Activated B cell treated with CpG ODN at 0.5 μM for 24 hours (primary cell): ENCODE data around the gene ALG12. TPM values are rescaled to one million over a fixed set of nuclear protein-coding genes. Genes with fewer than 3 reads are reported as not detected.

Experiments
- ATAC-seq: fragments of 200-7000 bp; cut with Tn5 transposase; one replicate; pipeline ENCODE4 v1.10.0; 2021; ENCODE audit warnings: low read depth, mild to moderate bottlenecking, moderate library complexity
- CTCF ChIA-PET: fragments of 350-600 bp; sonication (Branson Sonifier 250); formaldehyde crosslinking; loops from one replicate; lab custom pipeline; 2021; ENCODE audit warnings: antibody characterized with exemption; lab: Charles Lee
- POLR2A ChIA-PET: fragments of 350-600 bp; sonication (Branson Sonifier 250); formaldehyde crosslinking; loops from one replicate; lab custom pipeline; 2021; ENCODE audit warnings: antibody characterized with exemption; lab: Charles Lee
- DNase-seq: peaks from one replicate; pipeline ENCODE4 v3.0.0; 2022
- H3K27ac Mint-ChIP-seq: one replicate; pipeline ENCODE4 v1.8.0; 2020; ENCODE audit warnings: mixed read lengths
- H3K27me3 Mint-ChIP-seq: one replicate; pipeline ENCODE4 v1.8.0; 2021; ENCODE audit warnings: mixed read lengths
- H3K36me3 Mint-ChIP-seq: one replicate; pipeline ENCODE4 v1.8.0; 2021; ENCODE audit warnings: low read depth, mixed read lengths
- H3K4me1 Mint-ChIP-seq: one replicate; pipeline ENCODE4 v1.8.0; 2021; ENCODE audit warnings: mixed read lengths
- H3K4me3 Mint-ChIP-seq: one replicate; pipeline ENCODE4 v1.8.0; 2020; ENCODE audit warnings: mild to moderate bottlenecking, mixed read lengths
- H3K9me3 Mint-ChIP-seq: one replicate; pipeline ENCODE4 v1.8.0; 2020; ENCODE audit warnings: mixed read lengths
- intact Hi-C: fragments of 100-400 bp; cut with micrococcal nuclease; formaldehyde crosslinking; loops from one replicate; pipeline ENCODE4 v1.15.1; 2024
- total RNA-seq: library from RNA; stranded (reverse); gene quantifications from 2 replicates; pipeline ENCODE4 v1.2.3, GENCODE V29; 2022
- TF ChIP-seq, protein P1 (sequence below): fragments of 200-600 bp; IDR thresholded peaks from one replicate; pipeline ENCODE4 v1.8.0; 2022; ENCODE audit warnings: antibody characterized with exemption, mild to moderate bottlenecking

Gene ALG12
- total RNA-seq, 1 donor from 2014 or later = 18.2 TPM

DNA sequence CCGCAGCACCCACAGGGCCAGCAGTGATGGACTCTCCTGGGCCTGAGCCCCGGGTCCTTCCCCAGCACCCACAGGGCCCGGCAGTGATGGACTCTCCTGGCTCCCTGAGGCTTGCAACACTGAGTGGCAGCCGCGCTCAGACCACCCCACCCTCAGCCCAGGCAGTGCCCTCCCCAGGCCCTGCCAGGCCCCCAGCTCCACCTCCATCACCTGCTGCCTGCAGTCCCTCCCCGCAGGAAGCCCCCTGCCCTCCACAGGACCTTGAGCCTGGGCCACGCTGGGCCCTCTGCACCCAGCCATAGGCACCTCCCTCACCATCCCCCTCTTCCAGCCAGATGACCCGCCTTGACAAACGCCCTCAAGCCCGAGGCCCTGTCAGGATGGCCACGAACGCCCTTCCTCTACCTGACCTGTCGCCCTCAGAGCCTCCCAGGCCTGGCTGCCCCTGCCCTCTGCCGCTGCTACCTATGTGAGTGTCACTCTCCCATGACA, 11.4 kb downstream of the ALG12 start:
- Mint-ChIP-seq H3K4me1 (no peaks in the 10 kb centered on the region), H3K36me3 (peaks cover 75% of the 10 kb centered on the region), H3K9me3 (no peaks in the 10 kb centered on the region), H3K27ac (no peak overlapping the region), H3K27me3 (no peaks in the 10 kb centered on the region), H3K4me3 (no peak overlapping the region)
- TF ChIP-seq, protein P1, sequence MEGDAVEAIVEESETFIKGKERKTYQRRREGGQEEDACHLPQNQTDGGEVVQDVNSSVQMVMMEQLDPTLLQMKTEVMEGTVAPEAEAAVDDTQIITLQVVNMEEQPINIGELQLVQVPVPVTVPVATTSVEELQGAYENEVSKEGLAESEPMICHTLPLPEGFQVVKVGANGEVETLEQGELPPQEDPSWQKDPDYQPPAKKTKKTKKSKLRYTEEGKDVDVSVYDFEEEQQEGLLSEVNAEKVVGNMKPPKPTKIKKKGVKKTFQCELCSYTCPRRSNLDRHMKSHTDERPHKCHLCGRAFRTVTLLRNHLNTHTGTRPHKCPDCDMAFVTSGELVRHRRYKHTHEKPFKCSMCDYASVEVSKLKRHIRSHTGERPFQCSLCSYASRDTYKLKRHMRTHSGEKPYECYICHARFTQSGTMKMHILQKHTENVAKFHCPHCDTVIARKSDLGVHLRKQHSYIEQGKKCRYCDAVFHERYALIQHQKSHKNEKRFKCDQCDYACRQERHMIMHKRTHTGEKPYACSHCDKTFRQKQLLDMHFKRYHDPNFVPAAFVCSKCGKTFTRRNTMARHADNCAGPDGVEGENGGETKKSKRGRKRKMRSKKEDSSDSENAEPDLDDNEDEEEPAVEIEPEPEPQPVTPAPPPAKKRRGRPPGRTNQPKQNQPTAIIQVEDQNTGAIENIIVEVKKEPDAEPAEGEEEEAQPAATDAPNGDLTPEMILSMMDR = no peak
- CTCF ChIA-PET = no interaction called here
- POLR2A ChIA-PET = no interaction called here
- ATAC-seq (no peak), DNase-seq (no peak)
- intact Hi-C loops = no loop called here

DNA sequence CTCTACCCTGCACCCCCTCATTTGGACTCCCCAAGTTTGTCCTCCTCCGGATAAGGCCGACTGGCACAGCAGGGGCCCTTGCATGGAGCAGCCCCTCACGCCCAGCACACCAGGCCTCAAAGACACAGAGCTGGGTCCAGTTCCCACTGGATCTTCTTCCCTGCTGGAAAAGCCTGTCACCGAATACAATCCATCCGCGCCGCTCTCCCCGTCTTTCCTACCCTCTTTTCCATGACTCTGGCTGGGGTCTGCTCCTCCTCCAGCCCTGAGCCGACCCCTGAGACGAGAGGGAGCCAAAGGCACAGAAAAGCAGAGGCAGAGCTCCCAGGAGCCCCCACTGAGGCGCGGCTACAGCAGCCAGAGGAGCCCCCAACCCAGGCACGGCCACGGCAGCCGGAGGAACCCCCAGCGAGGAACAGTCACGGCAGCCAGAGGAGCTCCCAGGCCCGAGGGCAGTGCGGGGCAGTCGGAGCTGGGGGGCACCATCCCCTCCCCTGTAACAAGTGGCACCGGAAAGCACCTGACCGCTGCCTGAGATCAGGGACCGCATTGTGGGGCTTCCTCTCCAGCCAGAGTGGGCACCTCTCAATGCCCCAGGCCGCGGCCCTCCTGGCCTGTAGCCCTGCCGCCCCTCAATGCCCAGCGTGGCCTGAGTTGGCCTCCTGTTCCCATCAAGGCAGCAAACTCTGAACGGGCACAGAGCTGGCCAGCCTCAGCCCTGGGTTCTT, 12.0 kb downstream of the ALG12 start:
- TF ChIP-seq, protein P1 = no peak
- ChIA-PET CTCF (no interaction called here), POLR2A (no interaction called here)
- ATAC-seq (no peak), DNase-seq (no peak)
- Mint-ChIP-seq H3K27ac (no peak overlapping the region), H3K27me3 (no peaks in the 10 kb centered on the region), H3K36me3 (peaks cover 78% of the 10 kb centered on the region), H3K9me3 (no peaks in the 10 kb centered on the region), H3K4me3 (no peak overlapping the region), H3K4me1 (no peaks in the 10 kb centered on the region)
- intact Hi-C loops = no loop called here

DNA sequence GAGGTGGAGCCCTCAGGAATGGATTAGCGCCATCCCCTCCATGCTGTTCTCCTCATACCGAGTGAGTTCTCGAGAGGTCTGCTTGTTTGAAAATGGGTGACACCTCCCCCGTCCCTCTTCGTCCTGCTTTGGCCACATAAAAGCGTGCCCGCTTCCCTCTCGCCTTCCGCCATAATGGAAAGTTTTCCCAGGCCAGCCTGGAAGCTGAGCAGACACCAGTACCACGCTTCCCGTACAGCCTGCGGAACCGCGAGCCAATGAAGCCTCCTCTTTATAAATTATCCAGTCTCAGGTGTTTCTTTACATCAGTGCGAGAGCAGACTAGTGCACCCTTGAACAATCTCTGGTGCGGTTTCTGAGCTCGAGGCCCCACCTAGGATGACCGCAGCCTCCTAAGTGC, 12.8 kb downstream of the ALG12 start:
- DNase-seq (no peak), ATAC-seq (no peak)
- Mint-ChIP-seq H3K4me3 (no peak overlapping the region), H3K4me1 (no peaks in the 10 kb centered on the region), H3K27me3 (no peaks in the 10 kb centered on the region), H3K27ac (no peak overlapping the region), H3K36me3 (peaks cover 81% of the 10 kb centered on the region), H3K9me3 (no peaks in the 10 kb centered on the region)
- intact Hi-C loops = no loop called here
- TF ChIP-seq, protein P1 = no peak
- ChIA-PET POLR2A (no interaction called here), CTCF (no interaction called here)

DNA sequence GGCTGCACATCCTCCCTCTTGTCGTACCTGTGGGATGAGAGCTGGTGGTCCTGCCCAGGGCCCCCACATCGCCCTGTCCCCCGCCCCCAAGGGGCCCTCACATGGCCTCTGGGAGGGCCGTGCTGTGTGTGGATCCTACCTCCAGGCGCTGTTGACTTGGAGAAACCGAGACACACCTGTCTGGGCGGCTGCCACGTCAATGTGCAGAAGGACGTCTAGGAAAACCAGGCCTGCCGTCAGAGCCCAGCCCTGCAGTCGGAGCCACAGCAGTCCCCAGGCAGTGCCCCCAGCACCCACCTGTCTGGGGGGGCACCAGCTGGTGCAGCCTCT, 14.2 kb downstream of the ALG12 start:
- no peak for ATAC-seq
- no peaks in the 10 kb centered on the region for H3K9me3 Mint-ChIP-seq

DNA sequence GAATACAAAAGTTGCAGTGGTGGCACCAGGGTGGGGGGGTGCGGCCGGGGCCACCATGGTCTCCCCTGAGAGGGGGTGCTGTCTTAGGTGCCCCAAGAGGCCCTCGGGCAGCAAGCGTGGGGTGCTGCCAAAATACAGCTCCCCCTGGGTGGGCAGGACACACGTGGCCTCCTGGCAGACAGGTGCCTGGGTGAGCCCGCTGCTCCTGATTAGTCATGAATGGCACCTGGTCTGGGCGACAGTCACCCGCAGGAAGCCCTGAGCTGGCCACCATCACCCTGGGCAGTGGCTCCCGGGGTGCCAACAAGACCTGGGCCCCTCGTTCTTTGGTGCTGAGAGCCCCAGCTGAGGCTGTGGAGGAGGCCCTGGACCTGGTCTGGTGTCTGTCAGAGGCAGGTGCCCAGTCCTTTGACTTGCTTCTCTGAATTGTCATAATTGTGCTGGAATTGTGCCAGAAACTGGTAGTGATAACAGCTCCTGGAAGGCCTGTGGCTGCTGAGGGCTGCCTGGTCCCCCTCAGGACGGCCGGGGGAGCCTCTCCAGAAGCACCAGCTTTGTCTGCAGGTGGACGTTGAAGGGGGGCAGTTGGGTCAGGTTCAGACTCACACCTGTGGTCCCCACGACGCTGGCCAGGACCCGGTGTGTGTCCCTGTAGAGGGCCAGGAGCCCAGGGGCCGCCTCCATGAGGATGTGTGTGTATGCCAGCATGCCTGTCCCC, 14.8 kb downstream of the ALG12 start:
- POLR2A ChIA-PET = no interaction called here
- no peak overlapping the region for H3K27ac Mint-ChIP-seq
- ATAC-seq (no peak), DNase-seq (no peak)
- H3K36me3 Mint-ChIP-seq = peaks cover 76% of the 10 kb centered on the region
- no peaks in the 10 kb centered on the region for H3K9me3 Mint-ChIP-seq
- no peaks in the 10 kb centered on the region for H3K4me1 Mint-ChIP-seq
- CTCF ChIA-PET = no interaction called here
- no peaks in the 10 kb centered on the region for H3K27me3 Mint-ChIP-seq
- TF ChIP-seq, protein P1 = no peak
- intact Hi-C loops = no loop called here
- no peak overlapping the region for H3K4me3 Mint-ChIP-seq

More for the DNA sequence above, 14.2 kb downstream of the ALG12 start:
- DNase-seq = no peak
- ChIA-PET POLR2A (no interaction called here), CTCF (no interaction called here)
- TF ChIP-seq, protein P1 = no peak
- Mint-ChIP-seq H3K4me1 (no peaks in the 10 kb centered on the region), H3K36me3 (peaks cover 79% of the 10 kb centered on the region), H3K4me3 (no peak overlapping the region), H3K27ac (no peak overlapping the region), H3K27me3 (no peaks in the 10 kb centered on the region)
- intact Hi-C loops = no loop called here
